ENCODE measurements around the gene SKIDA1. TPM values are rescaled to one million over a fixed set of nuclear protein-coding genes. Genes with fewer than 3 reads are reported as not detected.

Gene SKIDA1
- total RNA-seq, 1 experiment from 2014 or later, result 9.4 TPM

DNA sequence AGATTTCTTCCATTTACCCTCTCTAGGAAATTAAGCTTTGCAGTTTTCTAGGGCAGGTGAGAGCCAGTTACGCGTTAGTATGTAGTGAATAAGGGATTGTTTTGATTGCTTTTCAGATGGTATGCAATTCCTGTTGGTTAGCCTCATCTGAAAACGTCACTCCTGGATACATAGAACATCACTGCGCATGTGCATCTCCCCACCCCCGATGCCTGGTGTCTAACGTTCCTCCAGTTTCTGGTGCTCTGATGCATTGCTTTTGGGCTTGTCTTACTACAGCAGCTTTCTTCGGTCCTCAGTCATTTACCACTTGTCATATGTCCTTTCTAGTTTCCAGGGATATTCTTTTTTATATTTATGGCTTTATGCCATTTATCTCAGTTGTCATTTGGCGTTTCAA, 31.0 kb upstream of the SKIDA1 start (continued):
- TF ChIP-seq RELA (CRISPR knock-in tag; IDR thresholded peaks at IDR 0.05; ENCODE audit: borderline replicate concordance), result no peak

DNA sequence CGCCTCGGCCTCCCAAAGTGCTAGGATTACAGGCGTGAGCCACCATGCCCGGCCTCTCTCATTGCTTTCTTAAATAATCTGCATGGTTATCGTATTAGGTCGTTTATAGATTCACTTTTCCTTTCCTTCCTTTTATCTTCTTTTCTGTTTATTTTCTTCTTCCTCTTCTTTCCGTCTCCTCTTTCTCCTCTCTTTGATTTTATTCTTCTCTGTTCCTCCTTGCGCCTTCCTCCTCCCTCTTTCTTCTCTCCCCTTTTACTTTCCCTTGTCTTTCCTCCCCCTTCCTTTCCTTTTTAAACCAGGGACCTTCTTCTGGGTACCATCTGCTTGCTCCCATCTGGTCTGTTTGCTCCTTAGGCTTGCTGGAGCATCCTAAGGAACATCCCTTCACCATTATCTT, 27.2 kb upstream of the SKIDA1 start:
- Mint-ChIP-seq H3K4me3 (no peak overlapping the region), H3K36me3 (peaks cover 71% of the 10 kb centered on the region), H3K27ac (peak overlapping the region; percentile 58), H3K27me3 (ENCODE audit: low read depth) (no peaks in the 10 kb centered on the region), H3K4me1 (peaks cover 12% of the 10 kb centered on the region), H3K9me3 (no peaks in the 10 kb centered on the region)
- ATAC-seq (no peak), DNase-seq (ENCODE audit: low spot score) (no peak)
- POLR2A ChIA-PET, result interaction anchor here (0.7 kb wide), 1 partner anchor 461 kb away, joined by 3 read pairs; no protein-coding TSS in a partner anchor
- CTCF ChIA-PET, result no interaction called here
- TF ChIP-seq, protein P1, sequence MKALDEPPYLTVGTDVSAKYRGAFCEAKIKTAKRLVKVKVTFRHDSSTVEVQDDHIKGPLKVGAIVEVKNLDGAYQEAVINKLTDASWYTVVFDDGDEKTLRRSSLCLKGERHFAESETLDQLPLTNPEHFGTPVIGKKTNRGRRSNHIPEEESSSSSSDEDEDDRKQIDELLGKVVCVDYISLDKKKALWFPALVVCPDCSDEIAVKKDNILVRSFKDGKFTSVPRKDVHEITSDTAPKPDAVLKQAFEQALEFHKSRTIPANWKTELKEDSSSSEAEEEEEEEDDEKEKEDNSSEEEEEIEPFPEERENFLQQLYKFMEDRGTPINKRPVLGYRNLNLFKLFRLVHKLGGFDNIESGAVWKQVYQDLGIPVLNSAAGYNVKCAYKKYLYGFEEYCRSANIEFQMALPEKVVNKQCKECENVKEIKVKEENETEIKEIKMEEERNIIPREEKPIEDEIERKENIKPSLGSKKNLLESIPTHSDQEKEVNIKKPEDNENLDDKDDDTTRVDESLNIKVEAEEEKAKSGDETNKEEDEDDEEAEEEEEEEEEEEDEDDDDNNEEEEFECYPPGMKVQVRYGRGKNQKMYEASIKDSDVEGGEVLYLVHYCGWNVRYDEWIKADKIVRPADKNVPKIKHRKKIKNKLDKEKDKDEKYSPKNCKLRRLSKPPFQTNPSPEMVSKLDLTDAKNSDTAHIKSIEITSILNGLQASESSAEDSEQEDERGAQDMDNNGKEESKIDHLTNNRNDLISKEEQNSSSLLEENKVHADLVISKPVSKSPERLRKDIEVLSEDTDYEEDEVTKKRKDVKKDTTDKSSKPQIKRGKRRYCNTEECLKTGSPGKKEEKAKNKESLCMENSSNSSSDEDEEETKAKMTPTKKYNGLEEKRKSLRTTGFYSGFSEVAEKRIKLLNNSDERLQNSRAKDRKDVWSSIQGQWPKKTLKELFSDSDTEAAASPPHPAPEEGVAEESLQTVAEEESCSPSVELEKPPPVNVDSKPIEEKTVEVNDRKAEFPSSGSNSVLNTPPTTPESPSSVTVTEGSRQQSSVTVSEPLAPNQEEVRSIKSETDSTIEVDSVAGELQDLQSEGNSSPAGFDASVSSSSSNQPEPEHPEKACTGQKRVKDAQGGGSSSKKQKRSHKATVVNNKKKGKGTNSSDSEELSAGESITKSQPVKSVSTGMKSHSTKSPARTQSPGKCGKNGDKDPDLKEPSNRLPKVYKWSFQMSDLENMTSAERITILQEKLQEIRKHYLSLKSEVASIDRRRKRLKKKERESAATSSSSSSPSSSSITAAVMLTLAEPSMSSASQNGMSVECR (CRISPR knock-in tag; IDR thresholded peaks at IDR 0.05; ENCODE audit: borderline replicate concordance), result no peak
- TF ChIP-seq, protein P2, sequence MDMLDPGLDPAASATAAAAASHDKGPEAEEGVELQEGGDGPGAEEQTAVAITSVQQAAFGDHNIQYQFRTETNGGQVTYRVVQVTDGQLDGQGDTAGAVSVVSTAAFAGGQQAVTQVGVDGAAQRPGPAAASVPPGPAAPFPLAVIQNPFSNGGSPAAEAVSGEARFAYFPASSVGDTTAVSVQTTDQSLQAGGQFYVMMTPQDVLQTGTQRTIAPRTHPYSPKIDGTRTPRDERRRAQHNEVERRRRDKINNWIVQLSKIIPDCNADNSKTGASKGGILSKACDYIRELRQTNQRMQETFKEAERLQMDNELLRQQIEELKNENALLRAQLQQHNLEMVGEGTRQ (CRISPR knock-in tag; IDR thresholded peaks at IDR 0.05), result no peak
- TF ChIP-seq TCF7 (CRISPR knock-in tag; IDR thresholded peaks at IDR 0.05; ENCODE audit: low read depth) (no peak), CREM (CRISPR knock-in tag; IDR thresholded peaks at IDR 0.05) (no peak), ZNF138 (CRISPR knock-in tag; conservative IDR thresholded peaks at IDR 0.05) (no peak), GABPB1 (CRISPR knock-in tag; IDR thresholded peaks at IDR 0.05) (no peak), NR2C2 (CRISPR knock-in tag; IDR thresholded peaks at IDR 0.05) (no peak), CREB1 (CRISPR knock-in tag; IDR thresholded peaks at IDR 0.05) (no peak), TP53 (CRISPR knock-in tag; IDR thresholded peaks at IDR 0.05) (no peak), GTF2I (CRISPR knock-in tag; conservative IDR thresholded peaks at IDR 0.05) (no peak), HMGA2 (CRISPR knock-in tag; IDR thresholded peaks at IDR 0.05) (no peak), RORB (CRISPR knock-in tag; IDR thresholded peaks at IDR 0.05) (no peak), ZNF396 (CRISPR knock-in tag; IDR thresholded peaks at IDR 0.05; ENCODE audit: borderline replicate concordance) (no peak)
- TF ChIP-seq, protein P3, sequence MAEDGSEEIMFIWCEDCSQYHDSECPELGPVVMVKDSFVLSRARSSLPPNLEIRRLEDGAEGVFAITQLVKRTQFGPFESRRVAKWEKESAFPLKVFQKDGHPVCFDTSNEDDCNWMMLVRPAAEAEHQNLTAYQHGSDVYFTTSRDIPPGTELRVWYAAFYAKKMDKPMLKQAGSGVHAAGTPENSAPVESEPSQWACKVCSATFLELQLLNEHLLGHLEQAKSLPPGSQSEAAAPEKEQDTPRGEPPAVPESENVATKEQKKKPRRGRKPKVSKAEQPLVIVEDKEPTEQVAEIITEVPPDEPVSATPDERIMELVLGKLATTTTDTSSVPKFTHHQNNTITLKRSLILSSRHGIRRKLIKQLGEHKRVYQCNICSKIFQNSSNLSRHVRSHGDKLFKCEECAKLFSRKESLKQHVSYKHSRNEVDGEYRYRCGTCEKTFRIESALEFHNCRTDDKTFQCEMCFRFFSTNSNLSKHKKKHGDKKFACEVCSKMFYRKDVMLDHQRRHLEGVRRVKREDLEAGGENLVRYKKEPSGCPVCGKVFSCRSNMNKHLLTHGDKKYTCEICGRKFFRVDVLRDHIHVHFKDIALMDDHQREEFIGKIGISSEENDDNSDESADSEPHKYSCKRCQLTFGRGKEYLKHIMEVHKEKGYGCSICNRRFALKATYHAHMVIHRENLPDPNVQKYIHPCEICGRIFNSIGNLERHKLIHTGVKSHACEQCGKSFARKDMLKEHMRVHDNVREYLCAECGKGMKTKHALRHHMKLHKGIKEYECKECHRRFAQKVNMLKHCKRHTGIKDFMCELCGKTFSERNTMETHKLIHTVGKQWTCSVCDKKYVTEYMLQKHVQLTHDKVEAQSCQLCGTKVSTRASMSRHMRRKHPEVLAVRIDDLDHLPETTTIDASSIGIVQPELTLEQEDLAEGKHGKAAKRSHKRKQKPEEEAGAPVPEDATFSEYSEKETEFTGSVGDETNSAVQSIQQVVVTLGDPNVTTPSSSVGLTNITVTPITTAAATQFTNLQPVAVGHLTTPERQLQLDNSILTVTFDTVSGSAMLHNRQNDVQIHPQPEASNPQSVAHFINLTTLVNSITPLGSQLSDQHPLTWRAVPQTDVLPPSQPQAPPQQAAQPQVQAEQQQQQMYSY (CRISPR knock-in tag; IDR thresholded peaks at IDR 0.05), result no peak
- TF ChIP-seq, protein P4, sequence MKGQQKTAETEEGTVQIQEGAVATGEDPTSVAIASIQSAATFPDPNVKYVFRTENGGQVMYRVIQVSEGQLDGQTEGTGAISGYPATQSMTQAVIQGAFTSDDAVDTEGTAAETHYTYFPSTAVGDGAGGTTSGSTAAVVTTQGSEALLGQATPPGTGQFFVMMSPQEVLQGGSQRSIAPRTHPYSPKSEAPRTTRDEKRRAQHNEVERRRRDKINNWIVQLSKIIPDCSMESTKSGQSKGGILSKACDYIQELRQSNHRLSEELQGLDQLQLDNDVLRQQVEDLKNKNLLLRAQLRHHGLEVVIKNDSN (CRISPR knock-in tag; IDR thresholded peaks at IDR 0.05), result no peak
- TF ChIP-seq, protein P5, sequence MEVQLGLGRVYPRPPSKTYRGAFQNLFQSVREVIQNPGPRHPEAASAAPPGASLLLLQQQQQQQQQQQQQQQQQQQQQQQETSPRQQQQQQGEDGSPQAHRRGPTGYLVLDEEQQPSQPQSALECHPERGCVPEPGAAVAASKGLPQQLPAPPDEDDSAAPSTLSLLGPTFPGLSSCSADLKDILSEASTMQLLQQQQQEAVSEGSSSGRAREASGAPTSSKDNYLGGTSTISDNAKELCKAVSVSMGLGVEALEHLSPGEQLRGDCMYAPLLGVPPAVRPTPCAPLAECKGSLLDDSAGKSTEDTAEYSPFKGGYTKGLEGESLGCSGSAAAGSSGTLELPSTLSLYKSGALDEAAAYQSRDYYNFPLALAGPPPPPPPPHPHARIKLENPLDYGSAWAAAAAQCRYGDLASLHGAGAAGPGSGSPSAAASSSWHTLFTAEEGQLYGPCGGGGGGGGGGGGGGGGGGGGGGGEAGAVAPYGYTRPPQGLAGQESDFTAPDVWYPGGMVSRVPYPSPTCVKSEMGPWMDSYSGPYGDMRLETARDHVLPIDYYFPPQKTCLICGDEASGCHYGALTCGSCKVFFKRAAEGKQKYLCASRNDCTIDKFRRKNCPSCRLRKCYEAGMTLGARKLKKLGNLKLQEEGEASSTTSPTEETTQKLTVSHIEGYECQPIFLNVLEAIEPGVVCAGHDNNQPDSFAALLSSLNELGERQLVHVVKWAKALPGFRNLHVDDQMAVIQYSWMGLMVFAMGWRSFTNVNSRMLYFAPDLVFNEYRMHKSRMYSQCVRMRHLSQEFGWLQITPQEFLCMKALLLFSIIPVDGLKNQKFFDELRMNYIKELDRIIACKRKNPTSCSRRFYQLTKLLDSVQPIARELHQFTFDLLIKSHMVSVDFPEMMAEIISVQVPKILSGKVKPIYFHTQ (CRISPR knock-in tag; IDR thresholded peaks at IDR 0.05), result no peak
- TF ChIP-seq, protein P6, sequence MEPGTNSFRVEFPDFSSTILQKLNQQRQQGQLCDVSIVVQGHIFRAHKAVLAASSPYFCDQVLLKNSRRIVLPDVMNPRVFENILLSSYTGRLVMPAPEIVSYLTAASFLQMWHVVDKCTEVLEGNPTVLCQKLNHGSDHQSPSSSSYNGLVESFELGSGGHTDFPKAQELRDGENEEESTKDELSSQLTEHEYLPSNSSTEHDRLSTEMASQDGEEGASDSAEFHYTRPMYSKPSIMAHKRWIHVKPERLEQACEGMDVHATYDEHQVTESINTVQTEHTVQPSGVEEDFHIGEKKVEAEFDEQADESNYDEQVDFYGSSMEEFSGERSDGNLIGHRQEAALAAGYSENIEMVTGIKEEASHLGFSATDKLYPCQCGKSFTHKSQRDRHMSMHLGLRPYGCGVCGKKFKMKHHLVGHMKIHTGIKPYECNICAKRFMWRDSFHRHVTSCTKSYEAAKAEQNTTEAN (CRISPR knock-in tag; IDR thresholded peaks at IDR 0.05), result no peak
- TF ChIP-seq, protein P7, sequence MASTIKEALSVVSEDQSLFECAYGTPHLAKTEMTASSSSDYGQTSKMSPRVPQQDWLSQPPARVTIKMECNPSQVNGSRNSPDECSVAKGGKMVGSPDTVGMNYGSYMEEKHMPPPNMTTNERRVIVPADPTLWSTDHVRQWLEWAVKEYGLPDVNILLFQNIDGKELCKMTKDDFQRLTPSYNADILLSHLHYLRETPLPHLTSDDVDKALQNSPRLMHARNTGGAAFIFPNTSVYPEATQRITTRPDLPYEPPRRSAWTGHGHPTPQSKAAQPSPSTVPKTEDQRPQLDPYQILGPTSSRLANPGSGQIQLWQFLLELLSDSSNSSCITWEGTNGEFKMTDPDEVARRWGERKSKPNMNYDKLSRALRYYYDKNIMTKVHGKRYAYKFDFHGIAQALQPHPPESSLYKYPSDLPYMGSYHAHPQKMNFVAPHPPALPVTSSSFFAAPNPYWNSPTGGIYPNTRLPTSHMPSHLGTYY (CRISPR knock-in tag; IDR thresholded peaks at IDR 0.05), result no peak
- TF ChIP-seq, protein P8, sequence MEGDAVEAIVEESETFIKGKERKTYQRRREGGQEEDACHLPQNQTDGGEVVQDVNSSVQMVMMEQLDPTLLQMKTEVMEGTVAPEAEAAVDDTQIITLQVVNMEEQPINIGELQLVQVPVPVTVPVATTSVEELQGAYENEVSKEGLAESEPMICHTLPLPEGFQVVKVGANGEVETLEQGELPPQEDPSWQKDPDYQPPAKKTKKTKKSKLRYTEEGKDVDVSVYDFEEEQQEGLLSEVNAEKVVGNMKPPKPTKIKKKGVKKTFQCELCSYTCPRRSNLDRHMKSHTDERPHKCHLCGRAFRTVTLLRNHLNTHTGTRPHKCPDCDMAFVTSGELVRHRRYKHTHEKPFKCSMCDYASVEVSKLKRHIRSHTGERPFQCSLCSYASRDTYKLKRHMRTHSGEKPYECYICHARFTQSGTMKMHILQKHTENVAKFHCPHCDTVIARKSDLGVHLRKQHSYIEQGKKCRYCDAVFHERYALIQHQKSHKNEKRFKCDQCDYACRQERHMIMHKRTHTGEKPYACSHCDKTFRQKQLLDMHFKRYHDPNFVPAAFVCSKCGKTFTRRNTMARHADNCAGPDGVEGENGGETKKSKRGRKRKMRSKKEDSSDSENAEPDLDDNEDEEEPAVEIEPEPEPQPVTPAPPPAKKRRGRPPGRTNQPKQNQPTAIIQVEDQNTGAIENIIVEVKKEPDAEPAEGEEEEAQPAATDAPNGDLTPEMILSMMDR (IDR thresholded peaks at IDR 0.05), result no peak
